ENCODE results near the gene TPO. TPM values are rescaled to one million over a fixed set of nuclear protein-coding genes. Genes with fewer than 3 reads are reported as not detected.
A peak's percentile ranks its signal among the peaks of the same experiment; 100 is the strongest.

The TPO gene
- polyA plus RNA-seq, 6 donors from 2014 or later, result not detected

DNA sequence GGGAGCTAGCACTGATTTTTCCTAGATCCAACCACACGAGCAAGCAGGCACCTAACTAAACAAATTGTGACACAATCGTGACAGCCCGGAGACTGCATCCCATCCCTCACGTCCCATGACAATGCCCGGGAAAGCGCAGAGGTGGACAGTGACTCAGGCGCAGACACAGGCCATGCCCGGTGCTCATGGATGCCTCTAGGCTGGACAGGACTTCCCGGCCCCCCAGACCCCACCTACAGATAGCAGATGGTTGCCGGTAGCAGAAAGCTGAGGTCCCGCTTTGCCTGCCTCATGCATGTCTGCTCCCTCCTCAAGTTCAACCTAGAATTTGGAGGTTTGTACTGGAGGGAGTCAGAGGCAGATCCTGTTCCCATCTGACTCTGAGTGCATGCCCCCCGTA, 81.0 kb downstream of the TPO start:
- peaks cover 0 to 8% (median 3%) of the 10 kb centered on the region in 3 donors for H3K27me3 Mint-ChIP-seq
- H3K27ac Mint-ChIP-seq, result no peak overlapping the region
- H3K36me3 Mint-ChIP-seq, result no peaks in the 10 kb centered on the region
- ATAC-seq (ENCODE audit: low read depth in 2 of 2) (no peak), DNase-seq (no peak)
- no peaks in the 10 kb centered on the region for H3K9me3 Mint-ChIP-seq
- no peak overlapping the region for H3K4me3 Mint-ChIP-seq
- H3K4me1 Mint-ChIP-seq, result peaks cover 0 to 4% (median 0%) of the 10 kb centered on the region in 3 donors

DNA sequence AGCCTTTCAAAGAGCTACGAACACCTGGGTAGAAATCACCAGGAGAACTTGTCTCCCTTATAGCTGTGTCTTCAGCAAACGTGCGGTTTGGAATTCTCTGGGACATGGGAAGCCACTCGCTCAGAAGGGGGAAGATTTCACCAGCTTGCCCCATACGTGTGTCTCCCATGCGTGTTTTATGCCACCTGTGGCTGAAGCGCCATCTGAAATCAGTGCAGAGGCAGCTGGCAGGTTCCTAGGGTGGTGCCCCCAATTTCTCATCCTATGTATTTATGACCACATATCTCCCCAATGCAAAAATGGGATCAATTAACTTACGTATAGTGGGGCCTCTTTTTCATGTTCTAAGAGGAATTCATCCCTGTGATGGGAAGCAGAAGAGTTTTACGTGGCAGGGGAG, 81.6 kb downstream of the TPO start:
- Mint-ChIP-seq H3K27me3 (peaks cover 0 to 8% (median 0%) of the 10 kb centered on the region in 3 donors), H3K36me3 (no peaks in the 10 kb centered on the region), H3K4me1 (peaks cover 0 to 4% (median 0%) of the 10 kb centered on the region in 3 donors), H3K9me3 (no peaks in the 10 kb centered on the region), H3K27ac (no peak overlapping the region), H3K4me3 (no peak overlapping the region)
- ATAC-seq (ENCODE audit: low read depth in 2 of 2), result no peak
- no peak for DNase-seq

DNA sequence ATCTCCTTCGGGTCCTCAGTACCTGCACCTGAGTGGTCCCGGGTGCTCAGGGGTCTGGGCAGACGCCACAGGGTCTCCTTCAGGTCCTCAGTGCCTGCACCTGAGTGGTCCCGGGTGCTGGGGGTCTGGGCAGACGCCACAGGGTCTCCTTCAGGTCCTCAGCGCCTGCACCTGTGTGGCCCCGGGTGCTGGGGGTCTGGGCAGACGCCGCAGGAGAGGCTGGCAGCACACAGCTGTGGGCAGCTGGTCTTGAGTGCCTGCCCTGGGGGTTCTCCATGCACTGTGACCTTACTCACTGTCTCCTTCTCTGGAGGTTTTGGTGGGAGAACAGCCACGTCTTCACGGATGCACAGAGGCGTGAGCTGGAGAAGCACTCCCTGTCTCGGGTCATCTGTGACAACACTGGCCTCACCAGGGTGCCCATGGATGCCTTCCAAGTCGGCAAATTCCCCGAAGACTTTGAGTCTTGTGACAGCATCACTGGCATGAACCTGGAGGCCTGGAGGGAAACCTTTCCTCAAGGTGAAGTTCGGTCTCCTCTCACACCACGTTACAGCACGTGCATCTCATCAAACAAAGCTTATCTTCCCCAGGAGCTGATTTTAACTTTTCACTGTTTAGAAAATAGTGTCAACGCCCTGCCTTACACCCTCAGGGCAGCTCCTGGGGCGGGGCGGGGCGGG, 82.6 kb downstream of the TPO start:
- H3K27ac Mint-ChIP-seq, result no peak overlapping the region
- H3K27me3 Mint-ChIP-seq, result peaks cover 0 to 8% (median 0%) of the 10 kb centered on the region in 3 donors
- H3K4me3 Mint-ChIP-seq, result no peak overlapping the region
- H3K4me1 Mint-ChIP-seq, result peaks cover 0 to 4% (median 0%) of the 10 kb centered on the region in 3 donors
- ATAC-seq (ENCODE audit: low read depth in 2 of 2) (no peak), DNase-seq (no peak)
- no peaks in the 10 kb centered on the region for H3K36me3 Mint-ChIP-seq
- no peaks in the 10 kb centered on the region for H3K9me3 Mint-ChIP-seq

DNA sequence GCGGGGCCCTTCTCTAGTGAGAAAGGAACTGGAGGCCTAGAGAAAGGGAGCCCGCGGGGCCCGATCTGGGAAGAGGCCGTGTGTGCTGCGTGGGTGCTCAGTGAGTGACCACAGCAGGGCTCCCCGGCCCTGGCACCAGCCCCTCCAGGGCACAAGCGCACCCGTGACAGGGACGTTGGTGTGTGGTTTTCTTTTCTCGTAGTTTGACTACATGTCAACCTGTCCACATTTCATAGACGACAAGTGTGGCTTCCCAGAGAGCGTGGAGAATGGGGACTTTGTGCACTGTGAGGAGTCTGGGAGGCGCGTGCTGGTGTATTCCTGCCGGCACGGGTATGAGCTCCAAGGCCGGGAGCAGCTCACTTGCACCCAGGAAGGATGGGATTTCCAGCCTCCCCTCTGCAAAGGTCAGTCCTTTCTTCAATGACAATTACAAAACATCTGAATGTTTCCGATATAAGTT, 83.1 kb downstream of the TPO start:
- no peak overlapping the region for H3K27ac Mint-ChIP-seq
- peaks cover 0 to 8% (median 0%) of the 10 kb centered on the region in 3 donors for H3K27me3 Mint-ChIP-seq
- no peaks in the 10 kb centered on the region for H3K9me3 Mint-ChIP-seq
- H3K4me1 Mint-ChIP-seq, result peaks cover 0 to 4% (median 0%) of the 10 kb centered on the region in 3 donors
- no peaks in the 10 kb centered on the region for H3K36me3 Mint-ChIP-seq
- no peak overlapping the region for H3K4me3 Mint-ChIP-seq
- ATAC-seq (ENCODE audit: low read depth in 2 of 2) (no peak), DNase-seq (no peak)

DNA sequence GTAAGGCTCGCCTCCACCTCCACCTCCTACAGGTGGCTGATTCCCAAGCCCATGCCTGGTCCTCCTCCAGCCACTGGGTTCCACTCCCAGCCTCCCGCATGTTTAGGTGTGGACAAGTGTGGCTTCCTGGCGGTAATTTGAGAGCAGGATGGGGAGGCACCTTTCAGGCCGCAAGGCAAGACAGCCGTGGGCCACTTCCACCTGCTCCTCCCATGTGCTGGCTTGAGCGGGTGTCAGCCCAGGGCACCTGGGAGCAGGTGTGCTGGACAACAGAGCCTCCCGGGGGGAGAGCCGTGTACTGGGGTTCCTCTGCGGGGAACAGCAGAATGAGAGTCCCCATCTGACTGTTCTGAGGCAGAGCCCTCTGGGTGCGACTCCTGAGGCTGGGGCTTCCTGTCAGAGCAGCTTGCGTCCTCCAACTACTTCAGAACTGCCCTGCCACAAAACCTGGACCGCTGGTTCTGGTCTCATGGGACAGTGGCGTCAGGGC, 83.9 kb downstream of the TPO start:
- peaks cover 0 to 4% (median 0%) of the 10 kb centered on the region in 3 donors for H3K4me1 Mint-ChIP-seq
- H3K4me3 Mint-ChIP-seq, result no peak overlapping the region
- no peak for DNase-seq
- peaks cover 0 to 8% (median 0%) of the 10 kb centered on the region in 3 donors for H3K27me3 Mint-ChIP-seq
- H3K9me3 Mint-ChIP-seq, result no peaks in the 10 kb centered on the region
- no peaks in the 10 kb centered on the region for H3K36me3 Mint-ChIP-seq
- H3K27ac Mint-ChIP-seq, result no peak overlapping the region
- ATAC-seq (ENCODE audit: low read depth in 2 of 2), result no peak

DNA sequence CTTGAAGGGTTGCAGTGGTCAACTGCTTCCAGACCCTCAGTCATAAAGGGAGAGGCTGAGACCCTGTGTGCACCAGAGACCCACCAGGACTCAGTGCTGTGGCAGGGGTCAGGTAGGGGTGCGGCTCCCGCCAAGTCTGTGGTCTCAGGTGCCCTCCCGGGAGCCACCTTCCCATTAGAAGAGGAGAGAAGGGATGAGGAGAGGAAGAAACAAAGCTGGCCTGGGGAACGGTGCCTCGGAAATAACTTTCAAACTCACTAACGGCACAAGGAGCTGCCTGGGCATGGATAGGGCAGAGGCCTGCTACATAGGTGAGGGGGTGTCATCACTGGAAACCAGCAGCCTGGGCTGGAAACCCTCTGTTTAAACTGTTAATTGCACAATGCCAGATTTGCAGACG, 84.9 kb downstream of the TPO start:
- no peak for DNase-seq
- Mint-ChIP-seq H3K27ac (peak overlapping the region in 1 of 6 donors; percentile 39), H3K36me3 (no peaks in the 10 kb centered on the region)

DNA sequence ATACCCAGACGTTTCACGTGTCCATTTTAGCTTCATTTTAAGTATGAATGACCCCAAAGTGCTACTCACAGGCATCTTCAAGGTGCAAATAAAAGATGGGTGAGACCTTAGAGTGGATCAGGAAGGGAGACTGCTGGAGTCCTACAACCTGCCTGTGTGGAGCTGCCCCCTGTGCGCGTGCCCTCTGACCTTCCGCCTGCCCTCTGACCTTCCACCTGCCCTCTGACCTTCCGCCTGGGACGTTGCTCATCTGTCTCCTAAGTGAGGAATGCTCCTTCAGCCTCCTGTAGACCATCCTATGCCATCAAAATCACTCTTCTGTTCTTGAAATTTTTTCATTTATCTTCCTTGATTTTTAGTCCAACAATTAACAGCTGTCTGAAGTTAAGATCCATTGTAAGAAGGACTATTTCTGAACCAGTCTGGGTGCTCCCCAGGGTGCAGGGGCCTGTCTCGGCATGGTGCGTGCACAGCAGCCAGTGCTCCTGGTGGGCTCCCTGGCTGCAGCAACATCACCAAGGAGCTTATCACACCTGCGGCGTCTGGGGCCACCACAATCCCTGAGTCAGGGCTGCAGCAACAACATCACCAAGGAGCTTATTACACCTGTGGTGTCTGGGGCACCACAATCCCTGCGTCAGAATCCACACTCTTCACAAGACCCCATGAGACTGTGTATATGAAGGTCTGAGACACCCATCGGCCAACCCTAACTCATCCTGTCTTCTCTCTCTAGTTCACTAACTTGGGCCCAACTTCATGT, 86.0 kb downstream of the TPO start:
- Mint-ChIP-seq H3K27ac (peak overlapping the region in 2 of 6 donors; percentile 5 to 28), H3K36me3 (no peaks in the 10 kb centered on the region), H3K4me1 (no peaks in the 10 kb centered on the region), H3K4me3 (no peak overlapping the region), H3K9me3 (no peaks in the 10 kb centered on the region), H3K27me3 (no peaks in the 10 kb centered on the region)
- no peak for ATAC-seq (ENCODE audit: low read depth in 2 of 2)
- no peak for DNase-seq

More for the DNA sequence above, 84.9 kb downstream of the TPO start:
- H3K4me1 Mint-ChIP-seq, result no peaks in the 10 kb centered on the region
- ATAC-seq (ENCODE audit: low read depth in 2 of 2), result no peak
- no peaks in the 10 kb centered on the region for H3K9me3 Mint-ChIP-seq
- H3K4me3 Mint-ChIP-seq, result no peak overlapping the region
- H3K27me3 Mint-ChIP-seq, result no peaks in the 10 kb centered on the region

DNA sequence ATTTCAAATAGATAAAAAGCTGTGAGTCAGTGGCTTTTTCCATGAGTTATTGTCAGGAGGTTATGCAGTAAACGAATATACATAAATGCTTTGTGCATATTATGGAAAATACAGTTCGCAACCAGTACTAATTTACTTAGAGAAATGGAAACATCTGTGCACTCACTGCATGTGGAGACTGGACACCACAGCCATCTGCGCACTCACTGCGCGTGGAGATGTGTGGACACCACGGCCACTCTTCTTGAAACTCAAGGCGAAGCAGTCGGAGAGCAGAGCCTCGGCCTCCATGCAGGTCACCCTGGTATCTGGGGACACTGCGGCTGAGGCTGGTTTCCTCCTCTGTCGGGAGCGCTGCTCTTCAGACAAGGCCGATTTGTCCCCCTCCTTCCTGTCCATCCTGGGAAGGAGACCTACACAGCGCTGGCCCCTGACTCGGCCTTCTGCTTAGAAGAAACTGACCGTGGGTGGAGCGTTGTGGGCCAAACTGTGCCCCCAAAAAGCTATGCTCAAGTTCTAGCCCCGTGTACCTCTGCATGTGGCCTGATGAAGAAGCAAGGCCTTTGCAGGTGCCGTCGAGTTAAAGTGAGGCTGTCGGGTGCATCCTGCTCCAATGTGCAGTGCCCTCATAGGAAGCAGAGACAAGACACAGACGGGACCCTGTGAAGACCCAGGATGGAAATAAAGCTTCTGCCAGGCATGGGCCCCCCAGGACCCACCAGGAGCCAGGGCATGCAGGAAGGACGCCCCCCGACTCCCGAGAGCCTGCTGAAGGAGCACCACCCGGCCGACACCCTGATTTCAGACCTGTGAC, 88.0 kb downstream of the TPO start:
- no peak overlapping the region for H3K27ac Mint-ChIP-seq
- H3K9me3 Mint-ChIP-seq, result no peaks in the 10 kb centered on the region
- no peaks in the 10 kb centered on the region for H3K27me3 Mint-ChIP-seq
- DNase-seq, result no peak
- H3K4me3 Mint-ChIP-seq, result no peak overlapping the region
- ATAC-seq (ENCODE audit: low read depth in 2 of 2), result no peak
- H3K36me3 Mint-ChIP-seq, result no peaks in the 10 kb centered on the region
- H3K4me1 Mint-ChIP-seq, result no peaks in the 10 kb centered on the region

DNA sequence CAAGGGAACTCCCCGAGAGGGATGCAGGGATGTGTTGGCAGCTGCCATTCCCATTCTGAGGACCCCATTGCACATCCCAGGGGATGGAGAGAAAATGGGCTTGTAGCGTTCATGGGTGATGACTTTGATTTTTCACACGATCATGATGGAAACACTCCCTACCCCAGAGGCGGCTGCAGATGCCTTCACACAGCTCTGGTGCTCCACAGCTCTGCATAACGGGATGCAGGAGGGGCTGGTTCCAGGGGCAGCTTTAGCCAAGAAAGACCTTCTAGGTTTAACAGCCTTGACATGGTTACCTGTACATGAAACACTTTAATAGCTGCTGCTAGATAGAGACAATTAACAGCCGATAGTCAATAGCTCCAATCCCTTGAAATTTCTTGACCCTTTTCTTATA, 88.7 kb downstream of the TPO start:
- H3K9me3 Mint-ChIP-seq, result peaks cover 0 to 2% (median 0%) of the 10 kb centered on the region in 7 donors
- H3K36me3 Mint-ChIP-seq, result no peaks in the 10 kb centered on the region
- no peaks in the 10 kb centered on the region for H3K4me1 Mint-ChIP-seq
- peak overlapping the region in 2 of 6 donors; percentile 16 to 33 for H3K27ac Mint-ChIP-seq
- H3K27me3 Mint-ChIP-seq, result no peaks in the 10 kb centered on the region
- no peak overlapping the region for H3K4me3 Mint-ChIP-seq
- ATAC-seq (ENCODE audit: low read depth in 2 of 2) (no peak), DNase-seq (no peak)

DNA sequence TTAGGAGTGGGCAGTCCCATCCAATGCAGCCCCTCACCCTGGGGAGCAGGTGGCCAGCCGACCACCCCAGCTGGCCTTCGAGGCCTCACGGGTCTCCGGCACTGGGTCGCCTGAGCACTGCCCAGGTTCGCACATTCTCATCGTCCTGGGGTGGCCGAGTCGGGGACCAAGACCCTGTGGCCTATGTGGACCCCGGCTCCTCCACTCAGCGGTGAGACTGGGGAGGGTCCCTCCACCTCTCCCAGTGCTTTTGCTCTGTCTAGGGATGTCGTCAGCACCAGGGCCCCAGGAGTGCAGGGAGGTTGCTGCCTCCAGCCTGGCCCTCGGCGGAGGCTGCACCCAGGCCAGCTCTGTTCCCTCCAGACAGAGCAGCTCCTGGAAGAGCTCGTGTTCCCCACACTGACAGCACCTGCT, 89.6 kb downstream of the TPO start:
- ATAC-seq (ENCODE audit: low read depth in 2 of 2) (no peak), DNase-seq (no peak)
- H3K27ac Mint-ChIP-seq, result no peak overlapping the region
- H3K27me3 Mint-ChIP-seq, result no peaks in the 10 kb centered on the region
- H3K4me3 Mint-ChIP-seq, result no peak overlapping the region
- peaks cover 0 to 2% (median 0%) of the 10 kb centered on the region in 7 donors for H3K9me3 Mint-ChIP-seq
- H3K36me3 Mint-ChIP-seq, result no peaks in the 10 kb centered on the region
- no peaks in the 10 kb centered on the region for H3K4me1 Mint-ChIP-seq

DNA sequence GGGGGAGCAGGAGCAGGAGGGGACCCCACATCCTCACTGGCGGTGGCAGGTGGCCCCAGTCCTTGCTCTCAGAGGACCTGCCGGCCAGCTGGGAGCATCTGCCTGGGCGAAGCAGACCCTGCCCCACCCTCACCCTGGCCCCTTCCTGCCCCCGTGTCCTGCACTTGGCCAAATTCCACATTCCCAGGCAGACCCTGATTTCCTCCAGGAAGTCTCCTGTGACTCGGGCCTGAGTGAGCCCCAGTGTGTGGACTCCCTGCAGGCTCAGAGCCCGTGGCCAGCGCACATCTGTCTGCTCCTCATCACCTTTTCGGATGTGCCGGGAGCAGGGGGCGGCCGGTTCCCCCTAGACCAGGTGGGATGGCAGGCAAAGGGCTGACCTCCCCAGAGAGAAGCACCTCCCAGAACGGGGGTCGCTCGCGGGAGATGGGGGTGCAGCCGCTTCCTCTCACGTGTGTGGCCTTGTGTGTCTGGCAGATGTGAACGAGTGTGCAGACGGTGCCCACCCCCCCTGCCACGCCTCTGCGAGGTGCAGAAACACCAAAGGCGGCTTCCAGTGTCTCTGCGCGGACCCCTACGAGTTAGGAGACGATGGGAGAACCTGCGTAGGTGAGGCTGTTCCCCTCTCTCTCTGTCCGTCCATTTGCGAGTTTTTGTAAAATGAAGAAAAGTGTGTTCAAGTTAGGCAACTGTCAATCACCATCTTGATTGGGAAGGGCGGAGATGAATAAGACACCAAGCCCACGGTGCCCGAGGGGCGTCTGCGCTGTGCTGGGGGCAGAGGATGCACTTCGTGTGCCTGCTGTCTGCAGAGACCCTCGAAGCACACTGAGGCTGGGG, 90.4 kb downstream of the TPO start:
- H3K36me3 Mint-ChIP-seq, result no peaks in the 10 kb centered on the region
- peaks cover 0 to 3% (median under 1%) of the 10 kb centered on the region in 3 donors for H3K4me1 Mint-ChIP-seq
- ATAC-seq (ENCODE audit: low read depth in 2 of 2) (no peak), DNase-seq (no peak)
- H3K9me3 Mint-ChIP-seq, result peaks cover 0 to 2% (median 0%) of the 10 kb centered on the region in 7 donors
- no peak overlapping the region for H3K4me3 Mint-ChIP-seq
- peak overlapping the region in 1 of 6 donors; percentile 49 for H3K27ac Mint-ChIP-seq
- peaks cover 0 to under 1% (median 0%) of the 10 kb centered on the region in 3 donors for H3K27me3 Mint-ChIP-seq

DNA sequence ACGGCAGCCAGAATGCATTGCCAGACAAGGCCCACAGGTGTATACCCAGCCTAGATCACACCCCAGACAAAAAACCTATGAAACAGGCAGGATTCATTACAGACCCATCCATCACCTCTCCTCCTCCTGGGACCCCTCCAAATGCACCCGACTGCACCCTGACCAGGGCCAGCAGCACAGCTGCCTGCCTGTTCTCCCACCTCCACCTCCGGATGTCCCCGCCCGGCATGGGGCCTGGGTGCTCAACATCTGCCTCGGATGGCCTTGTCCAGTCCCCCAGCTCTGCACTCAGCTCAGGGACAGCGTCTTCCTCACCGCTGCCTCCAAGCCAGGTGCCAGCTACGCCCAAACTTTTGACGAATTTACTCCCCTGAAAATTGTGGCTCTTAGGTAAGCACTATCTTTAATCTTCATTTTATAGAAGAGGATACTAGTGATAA, 91.1 kb downstream of the TPO start:
- peaks cover 0 to 5% (median 4%) of the 10 kb centered on the region in 3 donors for H3K27me3 Mint-ChIP-seq
- no peak for DNase-seq
- H3K9me3 Mint-ChIP-seq, result peaks cover 0 to 2% (median 0%) of the 10 kb centered on the region in 7 donors
- no peaks in the 10 kb centered on the region for H3K36me3 Mint-ChIP-seq
- H3K4me3 Mint-ChIP-seq, result no peak overlapping the region
- H3K4me1 Mint-ChIP-seq, result peaks cover 6 to 10% (median 6%) of the 10 kb centered on the region in 3 donors
- no peak for ATAC-seq (ENCODE audit: low read depth in 2 of 2)
- H3K27ac Mint-ChIP-seq, result peak overlapping the region in 3 of 6 donors; percentile 27 to 49 (median 47)

All from naive B cell (primary cell).